GM12874 (cell line): ENCODE measurements around the gene EYA2.

ENCODE experiments used
- CTCF ChIP-seq: IDR thresholded peaks from 2 replicates; pipeline ENCODE4 v1.5.1; 2011; ENCODE audit warnings: low read depth, mild to moderate bottlenecking, control low read depth, low read length, moderate library complexity; ENCODE audit not compliant: insufficient read depth

EYA2 gene

GRCh38 chr20:46883892-46884291 lies 10.8 kb upstream of the EYA2 start:
- no peak for TF ChIP-seq CTCF

- no peak for TF ChIP-seq CTCF
These were observed 4.0 kb upstream of the EYA2 start for GRCh38 chr20:46890682-46891081.

- no peak for TF ChIP-seq CTCF
These were observed 1.6 kb upstream of the EYA2 start for GRCh38 chr20:46893051-46893450.

- no peak for TF ChIP-seq CTCF
These were observed 615 bp upstream of the EYA2 start for GRCh38 chr20:46893877-46894578.

GRCh38 chr20:46894971-46895905 lies 595 bp downstream of the EYA2 start:
- TF ChIP-seq CTCF = no peak

GRCh38 chr20:46895906-46896242 lies 1.2 kb downstream of the EYA2 start:
- TF ChIP-seq CTCF = no peak

- no peak for TF ChIP-seq CTCF
These were observed 2.8 kb downstream of the EYA2 start for GRCh38 chr20:46897328-46897880.
